WTC11 (cell line): ENCODE results near the gene TRIOBP.

Source experiments
- CTCF ChIP-seq: fragments of 200-600 bp; IDR thresholded peaks from 2 replicates; pipeline ENCODE4 v1.8.0; 2022; ENCODE audit warnings: antibody characterized with exemption
- E2F4 ChIP-seq: sonication (generic); formaldehyde crosslinking; IDR thresholded peaks from 2 replicates; pipeline ENCODE4 v1.8.1; 2022; ENCODE audit warnings: low read depth, mild to moderate bottlenecking, moderate library complexity, missing genetic modification reagents, borderline replicate concordance
- ETV6 ChIP-seq: sonication (generic); formaldehyde crosslinking; IDR thresholded peaks from 2 replicates; pipeline ENCODE4 v1.8.1; 2022; ENCODE audit warnings: mild to moderate bottlenecking, missing genetic modification reagents
- GABPB1 ChIP-seq: sonication (generic); formaldehyde crosslinking; IDR thresholded peaks from 2 replicates; pipeline ENCODE4 v1.8.1; 2023; ENCODE audit warnings: mild to moderate bottlenecking, missing genetic modification reagents
- IRF2 ChIP-seq: sonication (generic); formaldehyde crosslinking; IDR thresholded peaks from 2 replicates; pipeline ENCODE4 v1.8.0; 2022; ENCODE audit warnings: low read depth, missing genetic modification reagents, borderline replicate concordance
- JUN ChIP-seq: sonication (generic); formaldehyde crosslinking; IDR thresholded peaks from 2 replicates; pipeline ENCODE4 v1.8.0; 2023; ENCODE audit warnings: mild to moderate bottlenecking, missing genetic modification reagents
- NFYB ChIP-seq: sonication (generic); formaldehyde crosslinking; conservative IDR thresholded peaks from 2 replicates; pipeline ENCODE4 v1.8.0; 2022; ENCODE audit warnings: low read depth, missing genetic modification reagents
- RELA ChIP-seq: sonication (generic); formaldehyde crosslinking; IDR thresholded peaks from 2 replicates; pipeline ENCODE4 v1.8.1; 2022; ENCODE audit warnings: missing genetic modification reagents, mild to moderate bottlenecking, borderline replicate concordance
- USF1 ChIP-seq: sonication (generic); formaldehyde crosslinking; IDR thresholded peaks from 2 replicates; pipeline ENCODE4 v1.8.0; 2022; ENCODE audit warnings: mild to moderate bottlenecking, missing genetic modification reagents
- USF2 ChIP-seq: sonication (generic); formaldehyde crosslinking; IDR thresholded peaks from 2 replicates; pipeline ENCODE4 v1.8.1; 2023; ENCODE audit warnings: mild to moderate bottlenecking, missing genetic modification reagents, moderate library complexity
- ZNF416 ChIP-seq: fragments of 250-450 bp; sonication (Bioruptor Pico); IDR thresholded peaks from 2 replicates; pipeline ENCODE4 v1.9.0; 2021; ENCODE audit warnings: mild to moderate bottlenecking, inconsistent platforms
- TF ChIP-seq, protein P1 (sequence below): sonication (generic); formaldehyde crosslinking; IDR thresholded peaks from 2 replicates; pipeline ENCODE4 v1.8.1; 2022; ENCODE audit warnings: missing genetic modification reagents, borderline replicate concordance

- no peak for TF ChIP-seq E2F4
- peak; percentile 91 for TF ChIP-seq CTCF
- TF ChIP-seq USF2 (CRISPR knock-in tag): 0 out of 2 replicates have a peak, but pooled peaks have one; percentile 12
- no peak for TF ChIP-seq RELA (CRISPR knock-in tag)
- no peak for TF ChIP-seq NFYB (CRISPR knock-in tag)
- no peak for TF ChIP-seq JUN (CRISPR knock-in tag)
- TF ChIP-seq GABPB1 (CRISPR knock-in tag): peak; percentile 62; the same call in 1 of the 2 replicates
- no peak for TF ChIP-seq USF1 (CRISPR knock-in tag)
- TF ChIP-seq ZNF416 (CRISPR knock-in tag): peak; percentile 65; the same call in 1 of the 2 replicates
- TF ChIP-seq ETV6 (CRISPR knock-in tag): peak; percentile 73
- no peak for TF ChIP-seq IRF2 (CRISPR knock-in tag)
- TF ChIP-seq, protein P1, sequence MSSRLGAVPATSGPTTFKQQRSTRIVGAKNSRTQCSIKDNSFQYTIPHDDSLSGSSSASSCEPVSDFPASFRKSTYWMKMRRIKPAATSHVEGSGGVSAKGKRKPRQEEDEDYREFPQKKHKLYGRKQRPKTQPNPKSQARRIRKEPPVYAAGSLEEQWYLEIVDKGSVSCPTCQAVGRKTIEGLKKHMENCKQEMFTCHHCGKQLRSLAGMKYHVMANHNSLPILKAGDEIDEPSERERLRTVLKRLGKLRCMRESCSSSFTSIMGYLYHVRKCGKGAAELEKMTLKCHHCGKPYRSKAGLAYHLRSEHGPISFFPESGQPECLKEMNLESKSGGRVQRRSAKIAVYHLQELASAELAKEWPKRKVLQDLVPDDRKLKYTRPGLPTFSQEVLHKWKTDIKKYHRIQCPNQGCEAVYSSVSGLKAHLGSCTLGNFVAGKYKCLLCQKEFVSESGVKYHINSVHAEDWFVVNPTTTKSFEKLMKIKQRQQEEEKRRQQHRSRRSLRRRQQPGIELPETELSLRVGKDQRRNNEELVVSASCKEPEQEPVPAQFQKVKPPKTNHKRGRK (CRISPR knock-in tag): no peak
These were observed 121.0 kb downstream of the TRIOBP start for GRCh38 chr22:37817705-37818408.
